Astrocyte (in vitro differentiated cells and primary cell): ENCODE measurements around the gene SLC4A1. TPM values are rescaled to one million over a fixed set of nuclear protein-coding genes. Genes with fewer than 3 reads are reported as not detected.

ENCODE experiments used
- DNase-seq: peaks from one replicate; pipeline ENCODE4 v3.0.0-alpha.2; 2010; ENCODE audit warnings: low read depth
- FAIRE-seq: peaks from 2 replicates; lab custom pipeline; 2011; peaks lifted over from hg19 to GRCh38; lab: Jason Lieb, UNC
- H2AFZ ChIP-seq: 2 replicates; pipeline ENCODE4 v1.6.0; 2012; ENCODE audit warnings: low read depth, low read length, inconsistent platforms
- H3K27ac ChIP-seq: 2 replicates; pipeline ENCODE4 v1.5.1; 2011; ENCODE audit warnings: low read depth, low read length, inconsistent platforms
- H3K27me3 ChIP-seq: 2 replicates; pipeline ENCODE4 v1.6.0; 2011; ENCODE audit warnings: low read length, inconsistent platforms; ENCODE audit not compliant: insufficient read depth
- H3K36me3 ChIP-seq: 2 replicates; pipeline ENCODE4 v1.5.1; 2011; ENCODE audit warnings: low read length, inconsistent platforms; ENCODE audit not compliant: insufficient read depth
- H3K4me1 ChIP-seq: 2 replicates; pipeline ENCODE4 v1.5.1; 2011; ENCODE audit warnings: low read length, inconsistent platforms; ENCODE audit not compliant: insufficient read depth
- H3K4me2 ChIP-seq: 2 replicates; pipeline ENCODE4 v1.6.0; 2012; ENCODE audit warnings: low read length, inconsistent platforms
- H3K4me3 ChIP-seq: 2 replicates; pipeline ENCODE4 v1.5.1; 2011; ENCODE audit warnings: low read depth, mild to moderate bottlenecking, low read length, inconsistent platforms; ENCODE audit not compliant: insufficient read depth
- H3K79me2 ChIP-seq: 2 replicates; pipeline ENCODE4 v1.6.0; 2012; ENCODE audit warnings: mild to moderate bottlenecking, low read length, inconsistent platforms; ENCODE audit not compliant: insufficient read depth
- H3K9ac ChIP-seq: 2 replicates; pipeline ENCODE4 v1.6.0; 2012; ENCODE audit warnings: mild to moderate bottlenecking, low read length, inconsistent platforms
- H3K9me3 ChIP-seq: 2 replicates; pipeline ENCODE4 v1.5.1; 2012; ENCODE audit warnings: low read depth, mild to moderate bottlenecking, low read length, inconsistent platforms; ENCODE audit not compliant: insufficient read depth
- H4K20me1 ChIP-seq: 2 replicates; pipeline ENCODE4 v1.6.0; 2012; ENCODE audit warnings: low read length, inconsistent platforms; ENCODE audit not compliant: insufficient read depth
- H3K27ac Mint-ChIP-seq: one replicate; pipeline ENCODE4 v1.8.0; 2021; ENCODE audit warnings: mild to moderate bottlenecking, mixed read lengths; ENCODE audit not compliant: unreplicated experiment
- H3K27me3 Mint-ChIP-seq: one replicate; pipeline ENCODE4 v1.8.0; 2021; ENCODE audit warnings: low read depth, mixed read lengths; ENCODE audit not compliant: unreplicated experiment
- H3K36me3 Mint-ChIP-seq: one replicate; pipeline ENCODE4 v1.8.0; 2021; ENCODE audit warnings: low read depth, mixed read lengths; ENCODE audit not compliant: unreplicated experiment
- H3K4me1 Mint-ChIP-seq: one replicate; pipeline ENCODE4 v1.8.0; 2021; ENCODE audit warnings: low read depth, mixed read lengths; ENCODE audit not compliant: unreplicated experiment
- H3K4me3 Mint-ChIP-seq: one replicate; pipeline ENCODE4 v1.8.0; 2021; ENCODE audit warnings: mild to moderate bottlenecking, moderate library complexity, mixed read lengths; ENCODE audit not compliant: unreplicated experiment
- H3K9me3 Mint-ChIP-seq: one replicate; pipeline ENCODE4 v1.8.0; 2021; ENCODE audit warnings: mild to moderate bottlenecking, mixed read lengths; ENCODE audit not compliant: unreplicated experiment
- EZH2 ChIP-seq: IDR thresholded peaks from 2 replicates; pipeline ENCODE4 v1.6.1; 2012; ENCODE audit warnings: mild to moderate bottlenecking, low read length, inconsistent platforms; ENCODE audit not compliant: insufficient read depth
- total RNA-seq: library from RNA; stranded (reverse); gene quantifications from 2 replicates; pipeline ENCODE4 v1.2.1, GENCODE V29; 2021
- TF ChIP-seq, protein P1 (sequence below): IDR thresholded peaks from 2 replicates; pipeline ENCODE4 v1.5.1; 2011; ENCODE audit warnings: low read depth, mild to moderate bottlenecking, inconsistent platforms, low read length, moderate library complexity; ENCODE audit not compliant: insufficient read depth

The SLC4A1 gene
- total RNA-seq, 1 donor from 2014 or later = not detected

- peaks cover 4% of the 10 kb centered on the region for H3K9me3 Mint-ChIP-seq
- Histone ChIP-seq H3K9me3 (no peaks in the 10 kb centered on the region), H2AFZ (no peak overlapping the region), H3K4me2 (no peak overlapping the region), H3K4me3 (no peak overlapping the region), H3K27me3 (no peaks in the 10 kb centered on the region), H3K27ac (no peak overlapping the region), H3K4me1 (peaks cover 15% of the 10 kb centered on the region), H3K79me2 (no peaks in the 10 kb centered on the region), H3K36me3 (no peaks in the 10 kb centered on the region), H4K20me1 (no peaks in the 10 kb centered on the region), H3K9ac (no peak overlapping the region)
- H3K4me3 Mint-ChIP-seq = no peak overlapping the region
- H3K27ac Mint-ChIP-seq = no peak overlapping the region
- H3K27me3 Mint-ChIP-seq = peaks cover 20% of the 10 kb centered on the region
- no peaks in the 10 kb centered on the region for H3K36me3 Mint-ChIP-seq
- TF ChIP-seq, protein P1, sequence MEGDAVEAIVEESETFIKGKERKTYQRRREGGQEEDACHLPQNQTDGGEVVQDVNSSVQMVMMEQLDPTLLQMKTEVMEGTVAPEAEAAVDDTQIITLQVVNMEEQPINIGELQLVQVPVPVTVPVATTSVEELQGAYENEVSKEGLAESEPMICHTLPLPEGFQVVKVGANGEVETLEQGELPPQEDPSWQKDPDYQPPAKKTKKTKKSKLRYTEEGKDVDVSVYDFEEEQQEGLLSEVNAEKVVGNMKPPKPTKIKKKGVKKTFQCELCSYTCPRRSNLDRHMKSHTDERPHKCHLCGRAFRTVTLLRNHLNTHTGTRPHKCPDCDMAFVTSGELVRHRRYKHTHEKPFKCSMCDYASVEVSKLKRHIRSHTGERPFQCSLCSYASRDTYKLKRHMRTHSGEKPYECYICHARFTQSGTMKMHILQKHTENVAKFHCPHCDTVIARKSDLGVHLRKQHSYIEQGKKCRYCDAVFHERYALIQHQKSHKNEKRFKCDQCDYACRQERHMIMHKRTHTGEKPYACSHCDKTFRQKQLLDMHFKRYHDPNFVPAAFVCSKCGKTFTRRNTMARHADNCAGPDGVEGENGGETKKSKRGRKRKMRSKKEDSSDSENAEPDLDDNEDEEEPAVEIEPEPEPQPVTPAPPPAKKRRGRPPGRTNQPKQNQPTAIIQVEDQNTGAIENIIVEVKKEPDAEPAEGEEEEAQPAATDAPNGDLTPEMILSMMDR = no peak
- no peak for TF ChIP-seq EZH2
- FAIRE-seq = no peak
- DNase-seq = no peak
- peaks cover 10% of the 10 kb centered on the region for H3K4me1 Mint-ChIP-seq
Observed at GRCh38 chr17:44232061-44232460, 35.9 kb downstream of the SLC4A1 start.

GRCh38 chr17:44230140-44230539 lies 37.8 kb downstream of the SLC4A1 start:
- Histone ChIP-seq H3K9ac (no peak overlapping the region), H4K20me1 (no peaks in the 10 kb centered on the region), H3K79me2 (no peaks in the 10 kb centered on the region), H3K4me2 (no peak overlapping the region), H2AFZ (no peak overlapping the region), H3K9me3 (no peaks in the 10 kb centered on the region), H3K4me1 (peaks cover 8% of the 10 kb centered on the region), H3K27me3 (no peaks in the 10 kb centered on the region), H3K36me3 (no peaks in the 10 kb centered on the region), H3K27ac (no peak overlapping the region), H3K4me3 (no peak overlapping the region)
- peaks cover 4% of the 10 kb centered on the region for H3K9me3 Mint-ChIP-seq
- TF ChIP-seq, protein P1 = no peak
- no peak for TF ChIP-seq EZH2
- H3K27me3 Mint-ChIP-seq = peaks cover 20% of the 10 kb centered on the region
- no peaks in the 10 kb centered on the region for H3K36me3 Mint-ChIP-seq
- no peak overlapping the region for H3K27ac Mint-ChIP-seq
- H3K4me3 Mint-ChIP-seq = no peak overlapping the region
- DNase-seq (no peak), FAIRE-seq (no peak)
- peaks cover 4% of the 10 kb centered on the region for H3K4me1 Mint-ChIP-seq

GRCh38 chr17:44229090-44229489 lies 38.8 kb downstream of the SLC4A1 start:
- Mint-ChIP-seq H3K27ac (no peak overlapping the region), H3K27me3 (peaks cover 20% of the 10 kb centered on the region), H3K9me3 (peaks cover 4% of the 10 kb centered on the region), H3K4me3 (no peak overlapping the region), H3K4me1 (no peaks in the 10 kb centered on the region), H3K36me3 (no peaks in the 10 kb centered on the region)
- H3K36me3 ChIP-seq = no peaks in the 10 kb centered on the region
- no peaks in the 10 kb centered on the region for H3K9me3 ChIP-seq
- no peak overlapping the region for H3K4me3 ChIP-seq
- TF ChIP-seq EZH2 = no peak
- TF ChIP-seq, protein P1 = no peak
- no peaks in the 10 kb centered on the region for H3K27me3 ChIP-seq
- H3K79me2 ChIP-seq = no peaks in the 10 kb centered on the region
- no peak overlapping the region for H2AFZ ChIP-seq
- no peak overlapping the region for H3K27ac ChIP-seq
- FAIRE-seq (no peak), DNase-seq (no peak)
- H4K20me1 ChIP-seq = no peaks in the 10 kb centered on the region
- no peaks in the 10 kb centered on the region for H3K4me1 ChIP-seq
- no peak overlapping the region for H3K4me2 ChIP-seq
- no peak overlapping the region for H3K9ac ChIP-seq
